CD14-positive monocyte (primary cell): ENCODE measurements around the gene CLPSL1. TPM values are rescaled to one million over a fixed set of nuclear protein-coding genes. Genes with fewer than 3 reads are reported as not detected.

ENCODE experiments used
- DNase-seq, 3 donors: peaks; one replicate each; pipeline ENCODE4 v3.0.0-alpha.2; 2011 to 2022
- H2AFZ ChIP-seq: 2 replicates; pipeline ENCODE4 v1.6.0; 2012; ENCODE audit warnings: mild to moderate bottlenecking, low read depth, low read length, inconsistent platforms; ENCODE audit not compliant: insufficient read depth, poor library complexity, severe bottlenecking
- H3K27ac ChIP-seq, 2 donors: 1 replicate in 1 of 2; 2 replicates in 1 of 2; pipeline ENCODE4 v1.5.1; 2012 to 2013; ENCODE audit warnings: low read length in 2 of 2, control low read depth in 1 of 2, inconsistent platforms in 1 of 2, low read depth in 1 of 2, mild to moderate bottlenecking in 1 of 2
- H3K27me3 ChIP-seq, 2 donors: one replicate each; pipeline versions ENCODE4 v1.6.0 to v1.6.1; 2011 to 2013; ENCODE audit warnings: low read length in 2 of 2; ENCODE audit not compliant: control insufficient read depth in 2 of 2, insufficient read depth in 2 of 2
- H3K36me3 ChIP-seq, 2 donors: replicated peaks in 1 of 2; 1 replicate in 1 of 2; 2 replicates in 1 of 2; pipeline versions ENCODE4 v1.5.1 to v1.6.1; 2012 to 2013; ENCODE audit warnings: low read length in 2 of 2, control low read depth in 1 of 2, inconsistent platforms in 1 of 2, mild to moderate bottlenecking in 1 of 2; ENCODE audit not compliant: insufficient read depth in 2 of 2, control insufficient read depth in 1 of 2
- H3K4me1 ChIP-seq, 2 donors: 1 replicate in 1 of 2; 2 replicates in 1 of 2; pipeline versions ENCODE4 v1.5.1 to v1.6.1; 2012 to 2013; ENCODE audit warnings: low read length in 2 of 2, control low read depth in 1 of 2, inconsistent platforms in 1 of 2, mild to moderate bottlenecking in 1 of 2, moderate library complexity in 1 of 2; ENCODE audit not compliant: insufficient read depth in 2 of 2, control insufficient read depth in 1 of 2
- H3K4me2 ChIP-seq: replicated peaks from 2 replicates; pipeline ENCODE3; 2012; ENCODE audit warnings: low read length, moderate library complexity, mild to moderate bottlenecking; ENCODE audit not compliant: poor library complexity, severe bottlenecking; ENCODE audit errors: extremely low read depth
- H3K4me3 ChIP-seq, 3 experiments: fragments of 200-600 bp in 1 of 3; sonication (generic) in 1 of 3; replicated peaks in 1 of 3; 1 replicate in 2 of 3; 2 replicates in 1 of 3; pipeline ENCODE4 v1.5.1; 2011 to 2013; ENCODE audit warnings: low read length in 3 of 3, mild to moderate bottlenecking in 3 of 3, control low read depth in 2 of 3, low read depth in 2 of 3, inconsistent platforms in 1 of 3, moderate library complexity in 1 of 3
- H3K79me2 ChIP-seq: 2 replicates; pipeline ENCODE4 v1.6.0; 2012; ENCODE audit warnings: mild to moderate bottlenecking, control low read depth, inconsistent platforms, low read length, moderate library complexity; ENCODE audit not compliant: insufficient read depth
- H3K9ac ChIP-seq: 2 replicates; pipeline ENCODE4 v1.6.0; 2017; ENCODE audit warnings: low read length, mild to moderate bottlenecking; ENCODE audit not compliant: insufficient read depth, poor library complexity, severe bottlenecking
- H3K9me3 ChIP-seq, 2 donors: replicated peaks in 1 of 2; 1 replicate in 1 of 2; 2 replicates in 1 of 2; pipeline versions ENCODE4 v1.5.1 to v1.6.1; 2012 to 2013; ENCODE audit warnings: low read length in 2 of 2, control low read depth in 1 of 2; ENCODE audit not compliant: control insufficient read depth in 1 of 2, insufficient read depth in 1 of 2
- H4K20me1 ChIP-seq: 2 replicates; pipeline ENCODE4 v1.6.0; 2012; ENCODE audit warnings: mild to moderate bottlenecking, low read length, control low read depth, moderate library complexity; ENCODE audit not compliant: insufficient read depth
- H3K27ac Mint-ChIP-seq, 7 donors: one replicate each; pipeline ENCODE4 v1.8.0; 2020; ENCODE audit warnings: mild to moderate bottlenecking in 7 of 7, mixed read lengths in 7 of 7, moderate library complexity in 6 of 7, inconsistent platforms in 2 of 7
- H3K27me3 Mint-ChIP-seq, 3 donors: one replicate each; pipeline ENCODE4 v1.8.0; 2021 to 2022; ENCODE audit warnings: low read depth in 3 of 3, mild to moderate bottlenecking in 3 of 3, mixed read lengths in 3 of 3, moderate library complexity in 3 of 3, inconsistent platforms in 1 of 3
- H3K36me3 Mint-ChIP-seq, 2 donors: one replicate each; pipeline ENCODE4 v1.8.0; 2020; ENCODE audit warnings: mixed read lengths in 2 of 2, inconsistent platforms in 1 of 2, mild to moderate bottlenecking in 1 of 2
- H3K4me1 Mint-ChIP-seq: one replicate; pipeline ENCODE4 v1.8.0; 2020; ENCODE audit warnings: mild to moderate bottlenecking, mixed read lengths
- H3K4me3 Mint-ChIP-seq, 2 donors: one replicate each; pipeline ENCODE4 v1.8.0; 2020; ENCODE audit warnings: mild to moderate bottlenecking in 2 of 2, mixed read lengths in 2 of 2, moderate library complexity in 1 of 2
- H3K9me3 Mint-ChIP-seq, 7 donors: one replicate each; pipeline ENCODE4 v1.8.0; 2020 to 2022; ENCODE audit warnings: mixed read lengths in 7 of 7, mild to moderate bottlenecking in 6 of 7, moderate library complexity in 6 of 7, inconsistent platforms in 2 of 7
- CTCF ChIP-seq: fragments of 200-600 bp; IDR thresholded peaks from one replicate; pipeline ENCODE4 v1.8.0; 2022; ENCODE audit warnings: antibody characterized with exemption, mild to moderate bottlenecking
- WGBS: methylation state at CpG from one replicate; pipeline ENCODE4 v1.1.5; 2013; ENCODE audit warnings: missing lambda C conversion rate; ENCODE audit not compliant: insufficient coverage; 5-methylcytosine and 5-hydroxymethylcytosine counted together
- intact Hi-C, 2 donors: fragments of 100-400 bp; cut with micrococcal nuclease; formaldehyde crosslinking; loops; one replicate each; pipeline versions ENCODE4 v1.15.0 to v1.15.1; 2023
- polyA plus RNA-seq, 3 donors: library from polyadenylated mRNA; depleted of rRNA in 1 of 3; unstranded in 2 of 3; stranded (reverse) in 1 of 3; fragments of 300-500 nt in 2 of 3; fragments of >200 nt in 1 of 3; fragmentation: Illumina TruSeq in 2 of 3; gene quantifications; 1 replicate in 2 of 3; 2 replicates in 1 of 3; pipeline ENCODE4 v1.2.3, GENCODE V29; 2012 to 2021

CLPSL1 gene
- polyA plus RNA-seq, 3 donors, result not detected

- Histone ChIP-seq H3K4me1 (peaks cover 0 to 5% of the 10 kb centered on the region in 2 donors), H3K36me3 (no peaks in the 10 kb centered on the region), H3K9me3 (peaks cover 10 to 11% of the 10 kb centered on the region in 2 donors), H2AFZ (no peak overlapping the region), H4K20me1 (no peaks in the 10 kb centered on the region), H3K79me2 (no peaks in the 10 kb centered on the region), H3K4me3 (no peak overlapping the region), H3K9ac (no peak overlapping the region), H3K27ac (no peak overlapping the region), H3K27me3 (no peaks in the 10 kb centered on the region), H3K4me2 (no peak overlapping the region)
- no peak for DNase-seq
- 93% methylated on average over 4 of the region's 4 CpGs for WGBS
- Mint-ChIP-seq H3K4me1 (peaks cover 4% of the 10 kb centered on the region), H3K4me3 (no peak overlapping the region), H3K27me3 (peaks cover 0 to 3% (median 2%) of the 10 kb centered on the region in 3 donors), H3K27ac (peak overlapping the region in 1 of 7 donors; percentile 43), H3K36me3 (peaks cover 0 to 2% of the 10 kb centered on the region in 2 donors), H3K9me3 (peaks cover 7 to 26% (median 17%) of the 10 kb centered on the region in 7 donors)
- intact Hi-C loops, result no loop called here
- no peak for TF ChIP-seq CTCF
These were observed 29.2 kb upstream of the CLPSL1 start for GRCh38 chr6:35751594-35751993.

GRCh38 chr6:35752330-35752729, 28.5 kb upstream of the CLPSL1 start:
- H3K27ac Mint-ChIP-seq, result peak overlapping the region in 1 of 7 donors; percentile 68
- no peak overlapping the region for H2AFZ ChIP-seq
- no peak overlapping the region for H3K4me3 Mint-ChIP-seq
- no peak overlapping the region for H3K4me2 ChIP-seq
- H3K27ac ChIP-seq, result no peak overlapping the region
- DNase-seq, result no peak
- no peaks in the 10 kb centered on the region for H3K36me3 ChIP-seq
- no peaks in the 10 kb centered on the region for H3K27me3 ChIP-seq
- 95% methylated on average over 4 of the region's 4 CpGs for WGBS
- peaks cover 0 to 5% of the 10 kb centered on the region in 2 donors for H3K4me1 ChIP-seq
- peaks cover 7 to 8% of the 10 kb centered on the region in 2 donors for H3K9me3 ChIP-seq
- no peak overlapping the region for H3K4me3 ChIP-seq
- no peak for TF ChIP-seq CTCF
- H3K9me3 Mint-ChIP-seq, result peaks cover 7 to 21% (median 14%) of the 10 kb centered on the region in 7 donors
- H3K9ac ChIP-seq, result no peak overlapping the region
- no peaks in the 10 kb centered on the region for H4K20me1 ChIP-seq
- H3K36me3 Mint-ChIP-seq, result peaks cover 0 to 2% of the 10 kb centered on the region in 2 donors
- H3K4me1 Mint-ChIP-seq, result peaks cover 5% of the 10 kb centered on the region
- peaks cover 0 to 3% (median 3%) of the 10 kb centered on the region in 3 donors for H3K27me3 Mint-ChIP-seq
- H3K79me2 ChIP-seq, result no peaks in the 10 kb centered on the region
- intact Hi-C loops, result no loop called here
